AG04450 (cell line): ENCODE data around the gene EIF3M. TPM values are rescaled to one million over a fixed set of nuclear protein-coding genes. Genes with fewer than 3 reads are reported as not detected.
A peak's percentile ranks its signal among the peaks of the same experiment; 100 is the strongest.
"Not testable (repeated sequence)": the region's sequence is repeated elsewhere in the genome, so short reads cannot be mapped to it uniquely, and the experiment has no call there.

Experiments used
- CTCF ChIA-PET: fragments of 300-600, 350-600 bp; formaldehyde crosslinking; extraction: SDS; loops from one replicate; lab custom pipeline; 2022; ENCODE audit warnings: antibody characterized with exemption, inconsistent platforms; lab: Charles Lee
- POLR2A ChIA-PET: fragments of 350-600 bp; formaldehyde crosslinking; extraction: SDS; loops from one replicate; lab custom pipeline; 2021; ENCODE audit warnings: antibody characterized with exemption, inconsistent platforms; lab: Yijun Ruan, JAX
- DNase-seq: peaks from one replicate; pipeline ENCODE4 v3.0.0-alpha.2; 2011; ENCODE audit warnings: low read depth, low spot score
- H3K27ac ChIP-seq: one replicate; pipeline ENCODE4 v1.5.1; 2012; ENCODE audit warnings: low read depth, low read length, control low read depth
- H3K27me3 ChIP-seq: one replicate; pipeline ENCODE4 v1.6.0; 2012; ENCODE audit warnings: low read length; ENCODE audit not compliant: control insufficient read depth, insufficient read depth
- H3K4me3 ChIP-seq: 2 replicates; pipeline ENCODE4 v1.5.1; 2011; ENCODE audit warnings: mild to moderate bottlenecking, low read depth, low read length, control low read depth
- H3K9me3 ChIP-seq: 2 replicates; pipeline ENCODE4 v1.5.1; 2012; ENCODE audit warnings: low read length; ENCODE audit not compliant: control insufficient read depth, insufficient read depth
- CTCF ChIP-seq: IDR thresholded peaks from 2 replicates; pipeline ENCODE4 v1.5.1; 2011; ENCODE audit warnings: low read depth, low read length, control low read depth, inconsistent platforms
- polyA plus RNA-seq: library from polyadenylated mRNA; depleted of rRNA; stranded (reverse); fragments of >200 nt; gene quantifications from 2 replicates; pipeline ENCODE4 v1.2.3, GENCODE V29; 2011

The EIF3M gene
- polyA plus RNA-seq, 1 experiment, result 584 TPM

- peak; percentile 43 for TF ChIP-seq CTCF
- ChIA-PET CTCF (interaction anchor here (0.5 kb wide), 1 partner anchor 253 kb away, joined by 5 read pairs; no protein-coding TSS in a partner anchor), POLR2A (no interaction called here)
- Histone ChIP-seq H3K4me3 (no peak overlapping the region), H3K9me3 (peaks cover 3% of the 10 kb centered on the region; the same call in 1 of the 2 replicates), H3K27ac (no peak overlapping the region), H3K27me3 (no peaks in the 10 kb centered on the region)
- DNase-seq, result no peak
These were observed 3.1 kb downstream of the EIF3M start for GRCh38 chr11:32586576-32587190.

- TF ChIP-seq CTCF, result no peak
- no peak overlapping the region for H3K27ac ChIP-seq
- no peaks in the 10 kb centered on the region for H3K9me3 ChIP-seq
- no peaks in the 10 kb centered on the region for H3K27me3 ChIP-seq
- H3K4me3 ChIP-seq, result no peak overlapping the region
- no peak for DNase-seq
- ChIA-PET POLR2A (no interaction called here), CTCF (interaction anchor here (0.7 kb wide), 1 partner anchor 271 kb away, joined by 3 read pairs; no protein-coding TSS in a partner anchor)
These were observed 10.6 kb downstream of the EIF3M start for GRCh38 chr11:32594272-32594671.

- CTCF ChIA-PET, POLR2A ChIA-PET, H3K27me3 ChIP-seq, H3K9me3 ChIP-seq, H3K4me3 ChIP-seq, DNase-seq, H3K27ac ChIP-seq: not testable (repeated sequence)
These were observed 12.5 kb downstream of the EIF3M start for GRCh38 chr11:32596114-32596513.

GRCh38 chr11:32597921-32598320, 14.3 kb downstream of the EIF3M start:
- POLR2A ChIA-PET, result no interaction called here
- H3K4me3 ChIP-seq, result no peak overlapping the region
- H3K9me3 ChIP-seq, result no peaks in the 10 kb centered on the region
- no peak overlapping the region for H3K27ac ChIP-seq
- TF ChIP-seq CTCF, result no peak
- CTCF ChIA-PET, result interaction anchor here (0.6 kb wide), 1 partner anchor 1332 kb away, joined by 3 read pairs; no protein-coding TSS in a partner anchor
- DNase-seq, result no peak
- H3K27me3 ChIP-seq, result no peaks in the 10 kb centered on the region

GRCh38 chr11:32602657-32603415, 19.2 kb downstream of the EIF3M start:
- Histone ChIP-seq H3K27ac (no peak overlapping the region), H3K27me3 (no peaks in the 10 kb centered on the region), H3K9me3 (no peaks in the 10 kb centered on the region; the same call in 1 of the 2 replicates), H3K4me3 (no peak overlapping the region)
- DNase-seq, result no peak
- POLR2A ChIA-PET, result no interaction called here
- TF ChIP-seq CTCF, result no peak
- CTCF ChIA-PET, result no interaction called here
